ENCODE data around the gene OSBPL5. TPM values are rescaled to one million over a fixed set of nuclear protein-coding genes. Genes with fewer than 3 reads are reported as not detected.

OSBPL5 gene
- total RNA-seq, 1 experiment from 2014 or later, result 21.1 TPM

DNA sequence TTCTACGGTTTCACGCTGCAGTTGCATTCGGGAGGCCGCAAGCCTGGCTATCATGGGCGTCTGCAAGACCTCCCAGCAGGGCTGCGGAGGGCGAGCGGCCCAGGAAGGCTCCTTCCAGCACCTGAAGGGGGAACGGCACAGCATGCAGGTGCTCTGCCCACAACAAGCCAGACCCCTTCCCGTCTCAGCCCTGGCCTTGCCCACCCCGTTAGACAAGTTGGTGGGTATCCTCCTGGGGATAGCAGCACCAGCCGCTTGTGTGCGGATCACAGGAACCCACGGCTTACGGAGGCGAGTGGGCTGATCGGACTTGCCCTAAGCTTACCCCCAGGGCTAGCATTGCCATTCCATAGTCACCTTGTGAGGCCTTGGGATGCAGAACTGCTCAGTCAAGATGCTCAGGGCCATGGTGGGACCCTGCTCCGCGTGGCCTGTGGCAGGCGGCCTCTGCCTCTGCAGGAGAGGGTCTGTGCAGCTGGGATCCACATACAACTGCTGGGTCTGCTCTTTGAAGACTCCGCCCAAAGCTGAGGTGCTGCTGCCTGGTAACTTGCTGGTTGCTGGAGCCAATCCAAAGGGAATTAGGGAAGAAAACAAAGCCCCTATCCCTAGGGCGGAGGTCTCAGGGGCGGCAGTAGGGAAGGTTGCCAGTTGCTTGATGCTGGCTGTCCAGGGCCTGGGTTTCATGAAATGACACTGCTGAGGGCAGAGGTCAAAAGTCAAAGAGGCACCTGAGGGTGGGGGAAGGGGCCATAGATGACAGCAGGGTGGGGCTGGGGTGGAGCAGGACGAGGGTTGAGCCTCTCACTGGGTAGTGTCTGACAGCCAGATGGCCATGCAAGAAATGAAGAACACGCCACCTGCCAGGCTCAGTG, 1.4 kb upstream of the OSBPL5 start:
- H3K27me3 ChIP-seq (ENCODE audit: control insufficient read depth, insufficient read depth, low read length), result peaks cover 8% of the 10 kb centered on the region
- no peaks in the 10 kb centered on the region for H3K36me3 ChIP-seq (replicated peaks; ENCODE audit: control insufficient read depth, insufficient read depth, low read length)
- DNase-seq, result peak; percentile 62
- no peak overlapping the region for H3K4me3 ChIP-seq (ENCODE audit: insufficient read depth, low read depth, low read length)

DNA sequence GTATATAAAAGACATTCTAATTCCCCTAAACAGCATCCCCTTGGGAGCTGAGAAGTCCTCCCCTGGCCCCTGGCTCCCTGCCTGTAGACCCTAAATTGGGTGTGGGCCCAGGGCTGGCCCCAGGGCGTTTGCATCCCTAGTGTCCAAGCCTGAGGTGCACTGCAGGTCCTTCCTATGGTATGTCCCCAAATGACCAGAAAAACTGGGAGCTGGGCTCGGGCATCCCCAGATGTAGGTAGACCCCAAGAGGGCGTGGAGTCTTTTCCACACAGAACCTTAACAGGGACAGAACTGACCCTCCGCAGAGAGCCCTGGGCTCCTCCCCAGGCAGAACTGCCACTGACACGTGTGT, 782 bp upstream of the OSBPL5 start:
- Histone ChIP-seq H3K36me3 (replicated peaks; ENCODE audit: control insufficient read depth, insufficient read depth, low read length) (no peaks in the 10 kb centered on the region), H3K27me3 (ENCODE audit: control insufficient read depth, insufficient read depth, low read length) (peaks cover 8% of the 10 kb centered on the region), H3K4me3 (ENCODE audit: insufficient read depth, low read depth, low read length) (no peak overlapping the region)
- DNase-seq, result peak; percentile 52

- peaks cover 8% of the 10 kb centered on the region for H3K27me3 ChIP-seq (ENCODE audit: control insufficient read depth, insufficient read depth, low read length)
- DNase-seq, result peak; percentile 86
- H3K4me3 ChIP-seq (ENCODE audit: insufficient read depth, low read depth, low read length), result peak overlapping the region; percentile 58
- H3K36me3 ChIP-seq (replicated peaks; ENCODE audit: control insufficient read depth, insufficient read depth, low read length), result no peaks in the 10 kb centered on the region
These were observed 458 bp downstream of the OSBPL5 start for GRCh38 chr11:3164552-3165151.

DNA sequence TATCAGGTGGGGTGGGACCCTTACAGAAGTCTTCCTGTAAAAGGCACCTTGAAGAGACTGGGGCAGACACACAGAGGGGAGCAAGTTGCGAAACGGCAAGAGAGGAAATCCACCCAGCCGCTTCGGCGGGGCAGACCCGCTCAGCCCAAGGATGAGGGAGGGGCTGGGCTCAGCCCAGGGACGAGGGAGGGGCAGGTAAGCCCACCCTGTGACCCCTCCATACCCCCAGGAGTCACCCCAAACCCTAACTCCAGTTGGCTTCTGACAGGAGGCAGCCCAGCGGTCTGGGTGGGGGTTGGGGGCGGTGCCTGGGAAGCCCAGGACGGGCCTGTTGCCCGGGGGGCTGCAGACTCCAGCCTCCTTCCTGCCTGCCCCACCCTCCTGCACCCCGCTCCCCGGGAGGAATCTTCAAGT, 965 bp downstream of the OSBPL5 start:
- peak; percentile 73 for DNase-seq
- H3K27me3 ChIP-seq (ENCODE audit: control insufficient read depth, insufficient read depth, low read length), result peaks cover 8% of the 10 kb centered on the region
- no peaks in the 10 kb centered on the region for H3K36me3 ChIP-seq (replicated peaks; ENCODE audit: control insufficient read depth, insufficient read depth, low read length)
- peak overlapping the region; percentile 58 for H3K4me3 ChIP-seq (ENCODE audit: insufficient read depth, low read depth, low read length)

- Histone ChIP-seq H3K27me3 (ENCODE audit: control insufficient read depth, insufficient read depth, low read length) (peaks cover 8% of the 10 kb centered on the region), H3K36me3 (replicated peaks; ENCODE audit: control insufficient read depth, insufficient read depth, low read length) (no peaks in the 10 kb centered on the region), H3K4me3 (ENCODE audit: insufficient read depth, low read depth, low read length) (no peak overlapping the region)
- peak; percentile 48 for DNase-seq
These were observed 1.7 kb downstream of the OSBPL5 start for GRCh38 chr11:3163241-3163981.

DNA sequence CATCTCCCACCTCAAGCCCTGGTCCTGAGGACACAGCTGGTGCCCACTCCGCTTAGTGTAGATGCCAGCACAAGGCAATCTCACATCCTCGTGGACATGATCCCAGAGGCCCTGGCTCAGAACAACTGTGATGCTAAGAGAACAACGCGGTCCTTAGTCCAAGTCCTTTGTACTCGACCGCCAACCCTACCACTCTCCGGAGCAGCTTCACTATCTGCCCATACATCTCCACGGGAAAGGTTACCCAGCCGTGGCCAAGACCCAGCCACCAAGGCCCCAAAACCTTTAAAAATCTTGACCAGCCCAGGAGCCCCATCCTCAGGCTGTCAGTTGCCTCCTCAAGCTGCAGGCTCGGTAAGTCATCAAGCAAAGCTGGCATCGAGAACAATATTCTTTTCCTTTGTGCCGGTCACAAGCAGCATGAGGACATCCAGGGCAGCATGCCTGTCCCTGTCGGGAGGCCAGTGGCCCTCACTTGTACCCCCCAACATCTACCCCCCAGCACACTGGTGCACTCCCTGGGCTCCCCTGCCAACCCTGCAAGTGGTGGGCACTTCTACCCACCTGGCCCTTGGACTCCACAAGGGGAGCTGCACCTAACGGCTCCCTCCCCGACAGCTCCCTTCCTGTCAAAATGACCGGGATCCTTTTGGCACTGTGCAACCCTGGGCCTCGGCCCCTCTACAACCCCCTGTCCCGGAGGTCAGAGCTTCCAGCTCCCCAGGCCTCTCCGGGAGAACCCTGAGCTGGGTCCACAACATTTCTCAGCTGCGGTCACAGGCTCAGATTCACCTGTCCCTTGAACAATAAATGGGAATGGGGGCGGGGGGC, 2.5 kb downstream of the OSBPL5 start:
- Histone ChIP-seq H3K4me3 (ENCODE audit: insufficient read depth, low read depth, low read length) (no peak overlapping the region), H3K27me3 (ENCODE audit: control insufficient read depth, insufficient read depth, low read length) (peaks cover 8% of the 10 kb centered on the region), H3K36me3 (replicated peaks; ENCODE audit: control insufficient read depth, insufficient read depth, low read length) (no peaks in the 10 kb centered on the region)
- peak; percentile 41 for DNase-seq

DNA sequence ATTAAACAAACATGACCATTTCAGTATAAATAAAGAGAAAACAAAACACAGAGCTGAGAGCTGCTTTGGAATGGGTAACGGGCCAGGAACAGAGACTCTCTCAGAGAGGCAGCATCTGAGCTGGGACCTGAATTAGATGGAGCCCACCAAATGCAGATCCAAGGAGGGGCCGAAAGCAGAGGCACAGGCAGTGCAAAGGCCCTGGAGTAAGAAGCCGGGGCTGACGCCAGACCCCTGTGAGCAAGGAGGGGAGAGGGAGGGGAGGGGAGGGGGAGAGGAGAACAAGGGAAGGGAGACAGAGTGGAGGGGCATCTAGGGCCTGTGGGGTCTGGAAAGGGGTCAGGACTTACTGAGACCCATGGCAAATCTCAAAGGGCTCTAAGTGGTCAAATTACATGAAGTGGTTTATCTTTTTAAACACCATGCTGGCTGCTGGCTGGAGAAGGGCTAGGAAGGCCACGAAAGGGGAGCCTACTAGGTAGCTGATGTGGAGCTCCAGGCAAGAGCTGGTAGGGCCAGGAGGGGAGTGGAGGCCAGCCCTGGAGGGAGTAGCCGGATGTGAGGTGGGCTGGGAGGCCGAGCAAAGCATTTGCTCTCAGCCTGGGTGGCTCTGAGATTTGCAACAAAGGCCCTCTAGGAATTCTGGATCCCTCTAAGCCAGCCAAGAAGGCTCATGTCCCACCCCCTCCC, 3.2 kb downstream of the OSBPL5 start:
- Histone ChIP-seq H3K36me3 (replicated peaks; ENCODE audit: control insufficient read depth, insufficient read depth, low read length) (no peaks in the 10 kb centered on the region), H3K4me3 (ENCODE audit: insufficient read depth, low read depth, low read length) (no peak overlapping the region), H3K27me3 (ENCODE audit: control insufficient read depth, insufficient read depth, low read length) (peaks cover 8% of the 10 kb centered on the region)
- peak; percentile 23 for DNase-seq

DNA sequence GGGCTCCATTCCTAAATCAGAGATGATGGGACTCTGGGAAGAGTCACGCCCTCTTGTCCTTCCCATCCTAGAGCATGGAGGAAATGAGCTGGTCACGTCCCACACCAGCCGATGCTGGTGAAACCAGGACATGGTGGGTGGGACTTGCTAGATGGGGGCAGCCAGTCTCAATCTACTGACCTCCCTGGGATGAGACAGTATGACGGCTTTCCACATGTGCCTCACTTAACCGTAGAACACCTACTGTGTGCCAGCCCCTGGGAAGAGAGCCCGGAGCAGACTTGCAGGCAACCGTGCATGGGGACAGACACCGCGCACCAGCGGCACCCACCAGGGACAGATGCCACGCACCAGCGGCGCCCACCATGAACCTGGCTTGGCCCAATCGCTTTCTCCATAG, 3.8 kb downstream of the OSBPL5 start:
- Histone ChIP-seq H3K27me3 (ENCODE audit: control insufficient read depth, insufficient read depth, low read length) (peaks cover 8% of the 10 kb centered on the region), H3K4me3 (ENCODE audit: insufficient read depth, low read depth, low read length) (no peak overlapping the region; the same call in 1 of the 2 replicates), H3K36me3 (replicated peaks; ENCODE audit: control insufficient read depth, insufficient read depth, low read length) (no peaks in the 10 kb centered on the region)
- peak; percentile 39 for DNase-seq

GRCh38 chr11:3160252-3161031, 4.7 kb downstream of the OSBPL5 start:
- peak; percentile 94 for DNase-seq
- Histone ChIP-seq H3K27me3 (ENCODE audit: control insufficient read depth, insufficient read depth, low read length) (peaks cover 2% of the 10 kb centered on the region), H3K36me3 (replicated peaks; ENCODE audit: control insufficient read depth, insufficient read depth, low read length) (no peaks in the 10 kb centered on the region), H3K4me3 (ENCODE audit: insufficient read depth, low read depth, low read length) (peak overlapping the region; percentile 51)

GRCh38 chr11:3159296-3160190, 5.6 kb downstream of the OSBPL5 start:
- peak; percentile 76 for DNase-seq
- H3K27me3 ChIP-seq (ENCODE audit: control insufficient read depth, insufficient read depth, low read length), result no peaks in the 10 kb centered on the region; the same call in 1 of the 2 replicates
- no peaks in the 10 kb centered on the region for H3K36me3 ChIP-seq (replicated peaks; ENCODE audit: control insufficient read depth, insufficient read depth, low read length)
- peak overlapping the region; percentile 51 for H3K4me3 ChIP-seq (ENCODE audit: insufficient read depth, low read depth, low read length)

DNA sequence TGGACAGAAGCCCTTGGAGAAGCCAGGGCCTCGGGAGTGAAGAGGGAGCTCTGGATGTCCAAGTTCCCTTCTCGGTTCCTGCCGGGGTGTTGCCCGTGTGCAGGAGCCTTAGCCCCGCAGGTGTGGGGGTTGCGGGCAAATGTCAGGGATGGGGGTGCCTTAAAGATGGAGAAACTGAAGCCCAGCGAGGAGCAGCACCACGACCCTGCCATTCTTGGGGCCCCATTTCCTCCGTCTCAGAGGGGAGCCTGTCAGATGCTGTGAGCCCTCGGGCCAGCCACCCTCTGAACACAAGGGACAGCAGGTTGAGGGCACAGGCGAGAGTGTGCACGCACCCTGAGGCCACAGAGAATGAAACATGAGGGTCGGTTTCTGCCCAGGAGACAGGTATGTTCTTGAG, 6.3 kb downstream of the OSBPL5 start:
- peak; percentile 32 for DNase-seq
- no peaks in the 10 kb centered on the region for H3K27me3 ChIP-seq (ENCODE audit: control insufficient read depth, insufficient read depth, low read length)
- H3K36me3 ChIP-seq (replicated peaks; ENCODE audit: control insufficient read depth, insufficient read depth, low read length), result no peaks in the 10 kb centered on the region

GRCh38 chr11:3158131-3158591, 6.9 kb downstream of the OSBPL5 start:
- H3K27me3 ChIP-seq (ENCODE audit: control insufficient read depth, insufficient read depth, low read length), result no peaks in the 10 kb centered on the region
- H3K36me3 ChIP-seq (replicated peaks; ENCODE audit: control insufficient read depth, insufficient read depth, low read length), result no peaks in the 10 kb centered on the region
- peak; percentile 35 for DNase-seq
- no peak overlapping the region for H3K4me3 ChIP-seq (ENCODE audit: insufficient read depth, low read depth, low read length)

More for the DNA sequence above, 6.3 kb downstream of the OSBPL5 start:
- no peak overlapping the region for H3K4me3 ChIP-seq (ENCODE audit: insufficient read depth, low read depth, low read length)
